ENCODE measurements around the gene ZMIZ1.

DNA sequence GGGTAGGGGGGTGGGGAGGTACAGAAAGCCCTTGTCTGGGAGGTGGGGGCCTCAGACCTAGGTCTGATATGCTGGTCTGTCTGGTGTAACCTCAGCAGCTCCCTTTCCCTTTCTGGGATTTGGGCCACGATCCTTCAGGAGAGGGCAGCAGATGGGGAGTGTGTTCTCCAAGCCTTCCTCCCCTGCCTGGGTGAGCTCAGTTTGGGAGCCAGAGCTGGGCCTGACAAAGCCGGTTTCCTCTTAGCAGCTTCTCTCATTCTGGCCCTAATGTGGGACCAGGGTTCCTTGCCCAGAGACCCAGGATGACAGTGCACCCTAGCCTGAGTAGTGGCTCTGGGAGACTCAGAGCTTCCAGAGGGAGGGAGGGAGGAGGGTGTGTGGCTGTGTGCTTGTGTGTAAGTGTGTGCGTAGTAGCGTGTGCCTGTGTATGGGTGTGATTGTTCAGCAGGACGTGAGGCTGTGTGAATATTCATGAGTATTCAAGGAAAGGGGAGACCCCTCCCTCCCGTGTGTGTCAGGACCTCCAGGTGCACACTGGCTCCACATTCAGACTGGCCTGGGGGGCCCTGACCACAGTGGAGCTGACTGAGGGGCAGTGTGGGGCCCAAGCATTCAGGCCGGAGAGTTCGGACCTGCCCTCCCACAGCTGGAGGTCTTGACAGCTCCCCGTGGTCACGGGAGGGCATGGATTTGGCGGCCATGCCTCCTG lies 96.5 kb downstream of the ZMIZ1 start:
- TF ChIP-seq CTCF (IDR thresholded peaks at IDR 0.05; ENCODE audit: low read depth, low read length, missing input control) (no peak), YY1 (IDR thresholded peaks at IDR 0.05) (no peak), TAF1 (conservative IDR thresholded peaks at IDR 0.05) (no peak), JUND (IDR thresholded peaks at IDR 0.05) (no peak), RAD21 (IDR thresholded peaks at IDR 0.05) (no peak), GABPA (IDR thresholded peaks at IDR 0.05 in 1 of 2, conservative IDR thresholded peaks at IDR 0.05 in 1 of 2) (no peak), EGR1 (IDR thresholded peaks at IDR 0.05; ENCODE audit: low read depth in 2 of 2) (no peak), FOXA1 (IDR thresholded peaks at IDR 0.05) (no peak), SP1 (IDR thresholded peaks at IDR 0.05) (no peak), NR2F2 (IDR thresholded peaks at IDR 0.05) (no peak)
- TF ChIP-seq, protein P1, sequence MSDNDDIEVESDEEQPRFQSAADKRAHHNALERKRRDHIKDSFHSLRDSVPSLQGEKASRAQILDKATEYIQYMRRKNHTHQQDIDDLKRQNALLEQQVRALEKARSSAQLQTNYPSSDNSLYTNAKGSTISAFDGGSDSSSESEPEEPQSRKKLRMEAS (IDR thresholded peaks at IDR 0.05): no peak
- TF ChIP-seq, protein P2, sequence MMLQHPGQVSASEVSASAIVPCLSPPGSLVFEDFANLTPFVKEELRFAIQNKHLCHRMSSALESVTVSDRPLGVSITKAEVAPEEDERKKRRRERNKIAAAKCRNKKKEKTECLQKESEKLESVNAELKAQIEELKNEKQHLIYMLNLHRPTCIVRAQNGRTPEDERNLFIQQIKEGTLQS (IDR thresholded peaks at IDR 0.05): no peak
- TF ChIP-seq, protein P3, sequence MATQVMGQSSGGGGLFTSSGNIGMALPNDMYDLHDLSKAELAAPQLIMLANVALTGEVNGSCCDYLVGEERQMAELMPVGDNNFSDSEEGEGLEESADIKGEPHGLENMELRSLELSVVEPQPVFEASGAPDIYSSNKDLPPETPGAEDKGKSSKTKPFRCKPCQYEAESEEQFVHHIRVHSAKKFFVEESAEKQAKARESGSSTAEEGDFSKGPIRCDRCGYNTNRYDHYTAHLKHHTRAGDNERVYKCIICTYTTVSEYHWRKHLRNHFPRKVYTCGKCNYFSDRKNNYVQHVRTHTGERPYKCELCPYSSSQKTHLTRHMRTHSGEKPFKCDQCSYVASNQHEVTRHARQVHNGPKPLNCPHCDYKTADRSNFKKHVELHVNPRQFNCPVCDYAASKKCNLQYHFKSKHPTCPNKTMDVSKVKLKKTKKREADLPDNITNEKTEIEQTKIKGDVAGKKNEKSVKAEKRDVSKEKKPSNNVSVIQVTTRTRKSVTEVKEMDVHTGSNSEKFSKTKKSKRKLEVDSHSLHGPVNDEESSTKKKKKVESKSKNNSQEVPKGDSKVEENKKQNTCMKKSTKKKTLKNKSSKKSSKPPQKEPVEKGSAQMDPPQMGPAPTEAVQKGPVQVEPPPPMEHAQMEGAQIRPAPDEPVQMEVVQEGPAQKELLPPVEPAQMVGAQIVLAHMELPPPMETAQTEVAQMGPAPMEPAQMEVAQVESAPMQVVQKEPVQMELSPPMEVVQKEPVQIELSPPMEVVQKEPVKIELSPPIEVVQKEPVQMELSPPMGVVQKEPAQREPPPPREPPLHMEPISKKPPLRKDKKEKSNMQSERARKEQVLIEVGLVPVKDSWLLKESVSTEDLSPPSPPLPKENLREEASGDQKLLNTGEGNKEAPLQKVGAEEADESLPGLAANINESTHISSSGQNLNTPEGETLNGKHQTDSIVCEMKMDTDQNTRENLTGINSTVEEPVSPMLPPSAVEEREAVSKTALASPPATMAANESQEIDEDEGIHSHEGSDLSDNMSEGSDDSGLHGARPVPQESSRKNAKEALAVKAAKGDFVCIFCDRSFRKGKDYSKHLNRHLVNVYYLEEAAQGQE (IDR thresholded peaks at IDR 0.05): no peak
- TF ChIP-seq, protein P4, sequence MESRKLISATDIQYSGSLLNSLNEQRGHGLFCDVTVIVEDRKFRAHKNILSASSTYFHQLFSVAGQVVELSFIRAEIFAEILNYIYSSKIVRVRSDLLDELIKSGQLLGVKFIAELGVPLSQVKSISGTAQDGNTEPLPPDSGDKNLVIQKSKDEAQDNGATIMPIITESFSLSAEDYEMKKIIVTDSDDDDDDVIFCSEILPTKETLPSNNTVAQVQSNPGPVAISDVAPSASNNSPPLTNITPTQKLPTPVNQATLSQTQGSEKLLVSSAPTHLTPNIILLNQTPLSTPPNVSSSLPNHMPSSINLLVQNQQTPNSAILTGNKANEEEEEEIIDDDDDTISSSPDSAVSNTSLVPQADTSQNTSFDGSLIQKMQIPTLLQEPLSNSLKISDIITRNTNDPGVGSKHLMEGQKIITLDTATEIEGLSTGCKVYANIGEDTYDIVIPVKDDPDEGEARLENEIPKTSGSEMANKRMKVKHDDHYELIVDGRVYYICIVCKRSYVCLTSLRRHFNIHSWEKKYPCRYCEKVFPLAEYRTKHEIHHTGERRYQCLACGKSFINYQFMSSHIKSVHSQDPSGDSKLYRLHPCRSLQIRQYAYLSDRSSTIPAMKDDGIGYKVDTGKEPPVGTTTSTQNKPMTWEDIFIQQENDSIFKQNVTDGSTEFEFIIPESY (IDR thresholded peaks at IDR 0.05): no peak
